Activated gamma-delta T cell (primary cell): Measurements from ENCODE around the gene SNX13.

Experiments used
- DNase-seq: peaks from one replicate; lab custom pipeline; 2025; lab: John Stamatoyannopoulos, UW

Gene SNX13

DNA sequence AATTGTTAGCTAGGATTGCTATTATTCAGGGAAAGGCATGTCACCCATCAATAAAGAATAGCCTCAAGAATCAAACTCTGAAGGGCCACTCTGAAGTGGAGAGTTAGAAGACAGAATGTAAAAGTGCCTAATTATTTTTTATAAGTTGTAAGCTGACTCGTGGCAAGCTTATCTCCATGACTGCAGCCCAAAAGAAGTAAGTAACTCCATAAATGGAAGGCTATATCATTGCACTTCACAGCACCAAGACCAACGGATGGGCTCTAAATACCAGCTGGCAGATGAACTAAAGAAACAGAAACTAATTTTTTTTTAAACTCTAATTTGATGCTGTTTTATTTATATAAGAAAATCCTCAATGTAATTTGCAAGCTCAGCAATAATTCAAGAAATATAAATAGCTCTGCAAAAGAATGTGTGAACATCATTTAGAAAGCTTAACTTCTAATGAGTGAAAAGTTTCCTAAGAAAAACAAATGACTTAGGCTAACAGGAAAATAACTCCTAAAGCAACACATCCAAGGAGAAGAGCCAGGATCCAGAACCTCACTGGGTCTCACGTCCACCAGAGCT lies 165.5 kb downstream of the SNX13 start:
- DNase-seq = no peak

GRCh38 chr7:17774248-17774647 lies 166.0 kb downstream of the SNX13 start:
- no peak for DNase-seq

GRCh38 chr7:17773289-17773626 lies 167.0 kb downstream of the SNX13 start:
- DNase-seq = no peak

GRCh38 chr7:17772581-17773288 lies 167.6 kb downstream of the SNX13 start:
- DNase-seq = no peak

DNA sequence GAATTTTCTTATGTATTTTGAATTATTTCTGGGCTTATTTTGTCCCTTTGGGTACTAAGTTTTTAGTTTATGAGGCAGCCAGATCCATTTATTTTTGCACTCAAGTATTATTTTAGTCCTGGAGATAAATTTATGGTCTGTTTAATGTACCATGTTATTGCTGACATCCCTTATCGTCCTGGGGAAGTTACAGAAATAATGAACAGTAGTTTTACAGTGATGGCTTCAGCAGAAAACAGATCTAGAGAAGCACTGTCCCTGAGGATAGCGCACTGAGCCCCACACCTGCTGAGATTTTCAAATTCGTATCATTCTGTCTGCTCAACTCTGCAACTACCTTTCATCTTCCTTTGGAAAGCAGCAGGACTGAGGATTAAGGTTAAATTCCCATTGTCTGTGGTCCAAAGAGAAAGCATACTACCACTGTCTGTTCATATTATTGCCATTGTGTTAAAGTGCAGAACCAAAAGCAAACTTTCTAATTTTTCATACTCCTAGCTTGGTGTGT lies 168.3 kb downstream of the SNX13 start:
- no peak for DNase-seq

- no peak for DNase-seq
Observed at GRCh38 chr7:17770710-17771375, 169.5 kb downstream of the SNX13 start.

DNA sequence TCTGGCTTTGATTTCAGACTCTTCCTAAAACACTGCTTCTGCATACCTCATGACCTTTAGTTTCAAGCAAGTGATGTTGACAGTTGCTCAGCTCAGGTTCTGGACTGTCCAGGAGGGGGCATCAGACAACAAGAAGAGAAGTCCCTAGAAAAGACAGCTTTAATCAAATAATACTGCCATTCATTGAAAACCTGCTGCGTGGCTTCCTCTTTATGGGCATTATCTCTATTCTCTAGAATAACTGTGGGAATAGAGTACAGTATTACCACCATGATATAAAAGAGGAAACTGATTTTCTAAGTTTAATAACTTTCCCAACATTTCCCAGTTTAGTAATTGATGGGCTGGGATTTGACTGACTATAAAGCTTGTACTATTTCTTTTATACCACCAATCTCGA lies 170.4 kb downstream of the SNX13 start:
- no peak for DNase-seq

DNA sequence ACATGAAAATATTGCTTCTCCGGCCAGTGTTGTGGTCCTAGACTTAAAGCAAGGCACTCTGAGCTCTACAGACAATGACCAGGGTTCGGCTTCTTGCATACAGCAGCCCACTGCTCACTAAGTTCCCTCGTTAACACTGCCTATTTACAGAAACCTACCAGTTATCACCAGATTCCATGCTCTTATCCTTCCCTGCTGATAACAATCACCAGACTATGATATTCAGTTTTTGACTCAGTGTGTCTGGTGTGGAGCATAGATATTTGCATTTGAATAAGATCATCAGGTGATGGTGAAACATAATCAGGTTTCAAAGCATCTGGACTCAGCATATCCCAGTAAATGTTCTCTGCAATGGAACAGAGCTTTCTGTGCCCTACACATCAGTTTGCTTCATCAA lies 182.3 kb downstream of the SNX13 start:
- no peak for DNase-seq

DNA sequence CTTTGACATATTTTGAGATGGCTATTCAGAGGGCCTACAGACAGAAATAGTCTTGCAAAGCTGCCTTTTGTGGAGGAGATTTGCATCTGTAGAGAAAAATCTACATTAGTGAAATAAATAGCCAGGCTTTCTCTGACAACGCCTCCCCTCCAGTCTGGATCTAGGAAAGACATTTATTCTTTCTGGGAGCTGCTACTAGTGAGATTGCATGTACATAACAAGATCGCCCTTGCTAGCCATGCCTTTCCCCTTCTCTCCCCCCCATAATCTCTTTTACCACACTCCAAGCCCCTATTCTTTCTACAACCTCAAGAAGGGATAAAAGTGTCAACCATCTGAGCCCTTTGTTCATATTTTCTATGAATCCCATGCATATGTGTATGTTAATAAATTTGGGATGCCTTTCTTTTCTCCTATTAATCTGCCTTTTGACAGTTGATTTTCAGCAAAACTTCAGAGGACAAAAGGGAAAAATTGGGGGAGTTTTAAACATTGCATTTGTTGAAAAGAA lies 194.2 kb downstream of the SNX13 start:
- no peak for DNase-seq

- no peak for DNase-seq
Observed at GRCh38 chr7:17745610-17746009, 194.7 kb downstream of the SNX13 start.

GRCh38 chr7:17743316-17743715 lies 197.0 kb downstream of the SNX13 start:
- no peak for DNase-seq

GRCh38 chr7:17741426-17741825 lies 198.9 kb downstream of the SNX13 start:
- no peak for DNase-seq
